Hematopoietic multipotent progenitor cell treated with erythropoietin and hydrocortisone succinate and interleukin-3 and kit ligand, for 8 days (in vitro differentiated cells): Measurements from ENCODE around the gene VEGFC.

Experiments used
- DNase-seq: peaks from one replicate; pipeline ENCODE4 v3.0.0-alpha.2; 2015

The VEGFC gene

GRCh38 chr4:176758731-176759130 is 34.0 kb downstream of the VEGFC start:
- DNase-seq, result no peak

- no peak for DNase-seq
These were observed 34.4 kb downstream of the VEGFC start for GRCh38 chr4:176758323-176758722.

GRCh38 chr4:176755613-176756012 is 37.1 kb downstream of the VEGFC start:
- no peak for DNase-seq

- no peak for DNase-seq
These were observed 37.7 kb downstream of the VEGFC start for GRCh38 chr4:176755001-176755400.

- DNase-seq, result no peak
These were observed 39.7 kb downstream of the VEGFC start for GRCh38 chr4:176753049-176753448.

GRCh38 chr4:176752191-176752749 is 40.5 kb downstream of the VEGFC start:
- no peak for DNase-seq

- no peak for DNase-seq
These were observed 41.7 kb downstream of the VEGFC start for GRCh38 chr4:176751061-176751460.

- no peak for DNase-seq
These were observed 45.9 kb downstream of the VEGFC start for GRCh38 chr4:176746846-176747245.

GRCh38 chr4:176745902-176746301 is 46.8 kb downstream of the VEGFC start:
- DNase-seq, result no peak

- no peak for DNase-seq
These were observed 48.6 kb downstream of the VEGFC start for GRCh38 chr4:176744091-176744490.

GRCh38 chr4:176742211-176742610 is 50.5 kb downstream of the VEGFC start:
- DNase-seq, result no peak

- DNase-seq, result no peak
These were observed 51.5 kb downstream of the VEGFC start for GRCh38 chr4:176741253-176741652.

GRCh38 chr4:176735300-176735699 is 57.4 kb downstream of the VEGFC start:
- no peak for DNase-seq

GRCh38 chr4:176734461-176734860 is 58.3 kb downstream of the VEGFC start:
- DNase-seq, result no peak

GRCh38 chr4:176729489-176729888 is 63.2 kb downstream of the VEGFC start:
- no peak for DNase-seq

- no peak for DNase-seq
These were observed 65.9 kb downstream of the VEGFC start for GRCh38 chr4:176726803-176727202.

GRCh38 chr4:176721459-176721858 is 71.3 kb downstream of the VEGFC start:
- no peak for DNase-seq

GRCh38 chr4:176718881-176719280 is 73.8 kb downstream of the VEGFC start:
- no peak for DNase-seq

GRCh38 chr4:176717237-176717636 is 75.5 kb downstream of the VEGFC start:
- DNase-seq, result no peak

GRCh38 chr4:176709417-176709816 is 83.3 kb downstream of the VEGFC start:
- DNase-seq, result no peak

GRCh38 chr4:176708771-176709311 is 83.9 kb downstream of the VEGFC start:
- no peak for DNase-seq

- no peak for DNase-seq
These were observed 102.0 kb downstream of the VEGFC start for GRCh38 chr4:176690716-176691115.

GRCh38 chr4:176680668-176681180 is 112.0 kb downstream of the VEGFC start:
- DNase-seq, result no peak

GRCh38 chr4:176676901-176677300 is 115.8 kb downstream of the VEGFC start:
- DNase-seq, result no peak

GRCh38 chr4:176675810-176676209 is 116.9 kb downstream of the VEGFC start:
- no peak for DNase-seq
